Cardiac muscle cell (in vitro differentiated cells and primary cell): ENCODE results near the gene SVOP. TPM values are rescaled to one million over a fixed set of nuclear protein-coding genes. Genes with fewer than 3 reads are reported as not detected.

Source experiments
- DNase-seq, 2 donors: peaks; one replicate each; pipeline versions ENCODE4 v3.0.0 to v3.0.0-alpha.2; 2010 to 2017; ENCODE audit warnings: low read depth in 1 of 2, low spot score in 1 of 2
- H3K27ac ChIP-seq: fragments of 200-600 bp; sonication (generic); 2 replicates; pipeline ENCODE4 v1.5.1; 2016
- H3K27me3 ChIP-seq: fragments of 200-600 bp; sonication (generic); 2 replicates; pipeline ENCODE4 v1.6.0; 2016; ENCODE audit warnings: control low read depth
- H3K36me3 ChIP-seq: fragments of 200-600 bp; sonication (generic); 2 replicates; pipeline ENCODE4 v1.5.1; 2016; ENCODE audit warnings: control low read depth
- H3K4me1 ChIP-seq: fragments of 200-600 bp; sonication (generic); 2 replicates; pipeline ENCODE4 v1.8.1; 2017; ENCODE audit warnings: low read depth, mild to moderate bottlenecking, mixed run types
- H3K4me3 ChIP-seq: fragments of 200-600 bp; sonication (generic); 2 replicates; pipeline ENCODE4 v1.5.1; 2016; ENCODE audit warnings: mild to moderate bottlenecking
- H3K9me3 ChIP-seq: fragments of 200-600 bp; sonication (generic); 2 replicates; pipeline ENCODE4 v1.5.1; 2017; ENCODE audit warnings: low read depth, mild to moderate bottlenecking, control low read depth
- polyA plus RNA-seq: library from polyadenylated mRNA; unstranded; fragments of >200 nt; fragmentation: Nextera tagmentation; extraction: Ambion mirVana; gene quantifications from 2 replicates; pipeline ENCODE4 v1.2.1, GENCODE V29; 2016
- total RNA-seq: library from RNA; depleted of rRNA; stranded (reverse); fragments of >200 nt; gene quantifications from 2 replicates; pipeline ENCODE4 v1.2.3, GENCODE V29; 2016
- TF ChIP-seq, protein P1 (sequence below): IDR thresholded peaks from 2 replicates; pipeline ENCODE4 v1.5.1; 2012; ENCODE audit warnings: low read depth, mild to moderate bottlenecking, low read length

The SVOP gene
- total and polyA plus RNA-seq, 2 experiments from 2014 or later: not detected

DNA sequence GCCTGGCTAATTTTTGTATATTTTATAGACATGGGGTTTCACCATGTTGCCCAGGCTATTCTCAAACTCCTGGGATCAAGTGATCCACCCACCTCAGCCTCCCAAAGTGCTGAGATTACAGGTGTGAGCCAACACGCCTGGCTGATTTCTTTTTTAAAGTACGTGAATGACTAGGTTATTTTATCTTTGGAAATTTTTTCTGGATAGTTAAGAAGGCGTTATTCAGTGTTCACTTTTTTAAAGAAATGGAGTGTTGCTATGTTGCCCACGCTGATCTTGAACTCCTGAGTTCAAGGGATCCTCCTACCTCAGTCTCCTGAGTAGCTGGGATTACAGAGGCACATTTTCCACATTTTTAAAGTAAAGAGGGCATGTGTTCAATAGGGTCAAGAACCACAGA, 58.6 kb downstream of the SVOP start:
- Histone ChIP-seq H3K4me1 (no peaks in the 10 kb centered on the region), H3K27ac (no peak overlapping the region), H3K4me3 (no peak overlapping the region), H3K36me3 (no peaks in the 10 kb centered on the region), H3K27me3 (no peaks in the 10 kb centered on the region), H3K9me3 (no peaks in the 10 kb centered on the region)
- TF ChIP-seq, protein P1, sequence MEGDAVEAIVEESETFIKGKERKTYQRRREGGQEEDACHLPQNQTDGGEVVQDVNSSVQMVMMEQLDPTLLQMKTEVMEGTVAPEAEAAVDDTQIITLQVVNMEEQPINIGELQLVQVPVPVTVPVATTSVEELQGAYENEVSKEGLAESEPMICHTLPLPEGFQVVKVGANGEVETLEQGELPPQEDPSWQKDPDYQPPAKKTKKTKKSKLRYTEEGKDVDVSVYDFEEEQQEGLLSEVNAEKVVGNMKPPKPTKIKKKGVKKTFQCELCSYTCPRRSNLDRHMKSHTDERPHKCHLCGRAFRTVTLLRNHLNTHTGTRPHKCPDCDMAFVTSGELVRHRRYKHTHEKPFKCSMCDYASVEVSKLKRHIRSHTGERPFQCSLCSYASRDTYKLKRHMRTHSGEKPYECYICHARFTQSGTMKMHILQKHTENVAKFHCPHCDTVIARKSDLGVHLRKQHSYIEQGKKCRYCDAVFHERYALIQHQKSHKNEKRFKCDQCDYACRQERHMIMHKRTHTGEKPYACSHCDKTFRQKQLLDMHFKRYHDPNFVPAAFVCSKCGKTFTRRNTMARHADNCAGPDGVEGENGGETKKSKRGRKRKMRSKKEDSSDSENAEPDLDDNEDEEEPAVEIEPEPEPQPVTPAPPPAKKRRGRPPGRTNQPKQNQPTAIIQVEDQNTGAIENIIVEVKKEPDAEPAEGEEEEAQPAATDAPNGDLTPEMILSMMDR: no peak
- no peak for DNase-seq

DNA sequence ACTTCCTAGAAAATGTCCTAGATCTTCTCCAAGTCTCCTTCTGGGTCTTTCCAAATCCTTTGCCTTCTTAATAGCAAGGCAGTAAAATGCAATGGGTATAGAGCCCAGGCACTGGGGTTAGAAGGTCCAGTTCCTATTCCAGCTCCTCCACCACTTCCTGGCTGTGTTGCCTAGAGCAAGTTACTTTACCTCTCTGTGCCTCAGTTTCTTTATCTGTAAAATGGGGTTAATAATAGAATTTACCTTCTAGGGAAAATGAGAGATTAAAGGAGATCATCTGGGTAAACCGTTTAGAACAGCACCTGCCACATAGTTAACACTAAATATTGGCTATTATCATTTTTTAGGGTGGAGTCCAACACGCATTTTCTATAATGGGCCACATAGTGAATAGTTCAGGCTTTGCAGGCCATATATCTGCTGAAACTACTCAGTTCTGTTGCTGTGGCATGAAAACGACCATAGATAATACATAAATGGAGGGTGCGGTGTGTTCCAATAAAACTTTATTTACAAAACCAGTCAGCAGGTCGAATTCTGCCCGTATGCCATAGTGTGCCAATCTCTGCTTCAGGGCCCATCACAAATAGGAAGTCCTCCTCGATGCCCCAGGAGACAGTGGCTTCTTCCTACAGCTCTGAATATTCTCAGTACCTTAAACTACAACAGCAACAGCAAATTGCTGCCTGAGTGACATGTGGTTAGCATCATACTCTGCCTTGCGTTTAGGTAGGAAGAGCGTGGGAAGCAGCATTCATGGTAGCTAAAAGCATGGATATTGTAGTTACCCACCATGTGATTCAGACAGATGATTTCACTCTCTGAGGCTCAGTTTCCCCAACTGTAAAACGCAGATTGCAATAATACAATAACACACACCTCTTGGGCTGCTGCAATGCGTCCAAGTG, 60.9 kb downstream of the SVOP start:
- DNase-seq: no peak
- TF ChIP-seq, protein P1: no peak
- no peaks in the 10 kb centered on the region for H3K36me3 ChIP-seq
- H3K27me3 ChIP-seq: peaks cover 3% of the 10 kb centered on the region
- H3K4me1 ChIP-seq: no peaks in the 10 kb centered on the region
- H3K9me3 ChIP-seq: no peaks in the 10 kb centered on the region
- no peak overlapping the region for H3K4me3 ChIP-seq
- H3K27ac ChIP-seq: no peak overlapping the region

DNA sequence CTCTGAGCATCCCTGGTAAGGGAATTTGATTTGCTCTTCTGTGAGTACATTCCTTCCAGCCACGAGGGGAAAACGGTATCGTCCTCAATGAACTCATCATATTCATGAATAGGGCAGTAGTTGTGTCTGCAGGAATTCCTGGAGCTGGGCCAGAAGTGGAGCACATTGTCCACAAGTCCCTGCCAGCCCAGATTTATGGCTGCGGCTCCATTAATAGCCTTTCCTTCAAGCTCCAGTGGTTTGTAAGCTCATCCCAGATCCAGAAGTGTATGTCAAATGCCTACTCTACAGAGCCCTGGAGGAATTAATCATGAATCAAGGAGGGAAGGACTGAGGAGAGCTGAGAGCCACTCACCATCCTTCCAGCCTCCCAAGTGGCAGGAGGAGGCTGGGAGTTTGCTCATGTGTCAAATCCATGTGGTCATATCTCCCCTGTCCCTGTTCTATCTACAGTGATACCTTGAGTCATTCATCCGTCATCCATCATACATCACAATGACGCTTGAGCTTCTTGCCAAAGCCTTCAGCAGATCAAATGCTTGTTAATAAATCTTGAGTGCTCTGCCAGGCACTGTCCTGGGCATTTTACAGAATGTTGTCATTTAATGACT, 65.5 kb downstream of the SVOP start:
- Histone ChIP-seq H3K4me3 (no peak overlapping the region), H3K9me3 (no peaks in the 10 kb centered on the region), H3K27me3 (peaks cover 3% of the 10 kb centered on the region), H3K27ac (no peak overlapping the region), H3K36me3 (no peaks in the 10 kb centered on the region), H3K4me1 (no peaks in the 10 kb centered on the region)
- TF ChIP-seq, protein P1: no peak
- DNase-seq: peak; percentile 5 to 43

DNA sequence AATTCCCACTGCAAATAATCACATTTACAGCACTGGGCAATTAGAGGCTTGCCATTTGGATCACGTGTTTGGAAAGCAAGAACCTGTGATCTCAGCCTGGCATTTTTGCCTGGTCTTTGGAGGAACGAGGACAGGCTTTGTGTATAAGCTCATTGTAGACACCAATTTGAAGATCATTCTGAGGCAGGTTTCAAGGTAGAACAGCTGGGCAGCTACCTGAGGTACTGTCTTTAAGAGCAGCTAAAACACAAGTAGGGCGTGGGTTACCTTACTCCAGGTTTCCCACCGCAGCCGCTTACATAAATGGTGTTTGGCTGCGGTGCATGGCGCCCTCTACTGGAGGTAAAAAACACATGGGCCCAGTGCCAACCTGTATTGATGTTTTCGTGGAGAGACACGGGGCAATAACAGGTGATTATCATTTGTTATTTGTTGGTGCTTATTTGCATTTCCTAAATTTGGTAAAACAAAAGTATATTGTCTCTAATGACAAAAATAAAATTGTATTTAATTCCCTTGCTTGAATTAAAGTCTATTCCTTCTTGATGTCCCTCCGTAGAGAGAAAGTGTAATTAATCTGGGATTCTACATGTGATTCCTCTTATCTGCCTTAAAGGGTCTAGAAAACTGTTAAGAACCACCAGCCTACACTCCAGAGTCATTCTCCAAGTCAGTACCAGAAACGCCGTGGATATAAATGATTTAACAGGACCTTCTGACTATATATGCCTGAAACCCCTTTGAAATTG, 69.7 kb downstream of the SVOP start:
- DNase-seq: peak; percentile 71 to 79
- Histone ChIP-seq H3K4me1 (no peaks in the 10 kb centered on the region), H3K27me3 (no peaks in the 10 kb centered on the region), H3K9me3 (no peaks in the 10 kb centered on the region), H3K27ac (no peak overlapping the region), H3K36me3 (no peaks in the 10 kb centered on the region), H3K4me3 (no peak overlapping the region)
- TF ChIP-seq, protein P1: peak; percentile 79

DNA sequence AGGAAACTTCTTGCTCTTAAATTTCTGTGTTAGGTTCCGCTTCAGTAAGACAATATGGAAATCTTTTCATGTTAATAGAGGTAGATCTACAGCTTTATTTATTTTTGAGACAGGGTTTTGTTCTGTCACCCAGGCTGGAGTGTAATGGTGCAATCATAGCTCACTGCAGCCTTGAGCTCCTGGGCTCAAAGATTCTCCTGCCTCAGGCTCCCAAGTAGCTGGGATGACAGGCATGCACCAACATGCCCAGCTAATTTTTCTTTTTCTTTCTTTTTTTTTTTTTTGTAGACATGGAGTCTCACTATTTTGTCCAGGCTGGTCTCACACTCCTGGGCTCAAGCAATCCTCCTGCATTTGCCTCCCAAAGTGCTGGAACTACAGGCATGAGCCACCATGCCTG, 70.9 kb downstream of the SVOP start:
- H3K27ac ChIP-seq: no peak overlapping the region
- no peaks in the 10 kb centered on the region for H3K4me1 ChIP-seq
- no peaks in the 10 kb centered on the region for H3K27me3 ChIP-seq
- H3K36me3 ChIP-seq: no peaks in the 10 kb centered on the region
- TF ChIP-seq, protein P1: no peak
- no peaks in the 10 kb centered on the region for H3K9me3 ChIP-seq
- no peak for DNase-seq
- H3K4me3 ChIP-seq: no peak overlapping the region
